ENCODE data around the gene HP1BP3. TPM values are rescaled to one million over a fixed set of nuclear protein-coding genes. Genes with fewer than 3 reads are reported as not detected.

HP1BP3 gene
- total RNA-seq, 1 experiment from 2014 or later = 207 TPM

DNA sequence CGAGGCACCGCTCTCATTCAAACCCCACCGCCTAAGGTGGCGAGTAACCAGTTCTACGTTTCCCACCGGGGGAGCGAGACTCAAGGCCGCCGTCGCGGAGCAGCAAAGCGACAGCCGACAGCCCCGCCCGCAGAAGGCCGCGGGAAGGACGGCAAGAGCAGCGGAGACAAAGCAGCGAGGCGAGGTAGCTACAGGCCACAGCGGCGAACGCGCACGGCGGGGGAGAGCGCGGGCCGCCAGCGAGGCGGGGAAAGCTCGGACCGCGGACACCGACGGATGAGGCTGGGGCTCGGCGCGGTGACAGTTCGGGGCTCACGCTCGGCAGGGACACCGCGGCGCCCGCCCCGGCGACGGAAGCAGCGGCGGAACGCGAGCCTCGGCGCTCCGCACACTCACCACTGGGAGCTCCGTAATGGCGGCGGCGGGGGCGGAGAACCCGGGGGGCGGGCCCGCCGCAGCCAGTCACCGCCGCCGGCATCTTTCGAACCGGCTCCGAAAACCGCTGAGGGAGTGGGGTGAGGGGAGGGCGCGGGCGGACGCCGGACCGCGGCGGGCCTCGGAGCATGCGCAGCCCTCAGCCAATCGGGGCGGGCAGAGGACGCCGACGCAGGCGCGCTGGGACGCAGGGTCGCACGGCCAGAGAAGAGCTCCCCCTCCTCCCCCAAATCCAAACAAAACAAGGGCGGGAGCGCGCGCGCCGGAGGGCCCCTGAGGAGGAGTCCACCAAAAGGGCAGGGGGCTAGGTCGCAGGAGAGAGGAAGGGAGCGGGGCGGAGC, 666 bp downstream of the HP1BP3 start:
- Histone ChIP-seq H3K4me2 (ENCODE audit: low read length) (peak overlapping the region; percentile 95), H3K9ac (ENCODE audit: low read length) (peak overlapping the region; percentile 95), H2AFZ (ENCODE audit: low read depth, low read length, poor library complexity, severe bottlenecking) (no peak overlapping the region), H4K20me1 (ENCODE audit: insufficient read depth) (peaks cover 4% of the 10 kb centered on the region; the same call in 1 of the 2 replicates), H3K9me2 (ENCODE audit: insufficient read depth) (no peaks in the 10 kb centered on the region), H3K4me1 (ENCODE audit: control insufficient read depth in 1 of 2, insufficient read depth in 2 of 2, low read length in 2 of 2) (peaks cover 14 to 21% of the 10 kb centered on the region in 2 experiments), H3K27ac (ENCODE audit: low read depth, low read length) (peak overlapping the region; percentile 93), H3K9me3 (ENCODE audit: control insufficient read depth in 1 of 2, insufficient read depth in 1 of 2, low read depth in 1 of 2, low read length in 2 of 2) (no peaks in the 10 kb centered on the region), H3K27me3 (ENCODE audit: insufficient read depth, low read length) (no peaks in the 10 kb centered on the region), H3K4me3 (replicated peaks in 1 of 2; ENCODE audit: low read depth in 1 of 2, low read length in 2 of 2) (peak overlapping the region; percentile 88 to 91), H3K79me2 (ENCODE audit: insufficient read depth, low read length) (peaks cover 51% of the 10 kb centered on the region), H3K36me3 (ENCODE audit: control insufficient read depth in 1 of 2, insufficient read depth in 2 of 2, low read length in 2 of 2) (no peaks in the 10 kb centered on the region)
- peak; percentile 85 for DNase-seq (ENCODE audit: low read depth, low spot score)
- TF ChIP-seq TCF7L2 (IDR thresholded peaks at IDR 0.05; ENCODE audit: borderline replicate concordance, extremely low read depth, insufficient read depth, insufficient read length) (no peak), SIN3A (IDR thresholded peaks at IDR 0.05; ENCODE audit: low read depth) (0 out of 2 replicates have a peak, but pooled peaks have one; percentile 61), POLR2AphosphoS5 (IDR thresholded peaks at IDR 0.05; ENCODE audit: low read depth, low read length) (peak; percentile 74), YY1 (IDR thresholded peaks at IDR 0.05; ENCODE audit: extremely low read depth, insufficient replicate concordance, low read depth, low read length) (peak; percentile 90), CBX3 (IDR thresholded peaks at IDR 0.05; ENCODE audit: low read depth) (no peak), ZNF274 (IDR thresholded peaks at IDR 0.05; ENCODE audit: low read depth, low read length) (no peak), SRF (IDR thresholded peaks at IDR 0.05; ENCODE audit: low read depth) (no peak), ZFX (IDR thresholded peaks at IDR 0.05) (peak; percentile 83; the same call in 1 of the 2 replicates), FOSL1 (IDR thresholded peaks at IDR 0.05; ENCODE audit: low read depth) (no peak), SP1 (IDR thresholded peaks at IDR 0.05; ENCODE audit: low read depth) (peak; percentile 68), EGR1 (IDR thresholded peaks at IDR 0.05; ENCODE audit: low read depth) (peak; percentile 94), POLR2A (IDR thresholded peaks at IDR 0.05; ENCODE audit: borderline replicate concordance, extremely low read depth, insufficient read depth, insufficient read length) (peak; percentile 42), JUND (IDR thresholded peaks at IDR 0.05) (no peak)
- TF ChIP-seq, protein P1, sequence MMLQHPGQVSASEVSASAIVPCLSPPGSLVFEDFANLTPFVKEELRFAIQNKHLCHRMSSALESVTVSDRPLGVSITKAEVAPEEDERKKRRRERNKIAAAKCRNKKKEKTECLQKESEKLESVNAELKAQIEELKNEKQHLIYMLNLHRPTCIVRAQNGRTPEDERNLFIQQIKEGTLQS (IDR thresholded peaks at IDR 0.05) = no peak
- TF ChIP-seq, protein P2, sequence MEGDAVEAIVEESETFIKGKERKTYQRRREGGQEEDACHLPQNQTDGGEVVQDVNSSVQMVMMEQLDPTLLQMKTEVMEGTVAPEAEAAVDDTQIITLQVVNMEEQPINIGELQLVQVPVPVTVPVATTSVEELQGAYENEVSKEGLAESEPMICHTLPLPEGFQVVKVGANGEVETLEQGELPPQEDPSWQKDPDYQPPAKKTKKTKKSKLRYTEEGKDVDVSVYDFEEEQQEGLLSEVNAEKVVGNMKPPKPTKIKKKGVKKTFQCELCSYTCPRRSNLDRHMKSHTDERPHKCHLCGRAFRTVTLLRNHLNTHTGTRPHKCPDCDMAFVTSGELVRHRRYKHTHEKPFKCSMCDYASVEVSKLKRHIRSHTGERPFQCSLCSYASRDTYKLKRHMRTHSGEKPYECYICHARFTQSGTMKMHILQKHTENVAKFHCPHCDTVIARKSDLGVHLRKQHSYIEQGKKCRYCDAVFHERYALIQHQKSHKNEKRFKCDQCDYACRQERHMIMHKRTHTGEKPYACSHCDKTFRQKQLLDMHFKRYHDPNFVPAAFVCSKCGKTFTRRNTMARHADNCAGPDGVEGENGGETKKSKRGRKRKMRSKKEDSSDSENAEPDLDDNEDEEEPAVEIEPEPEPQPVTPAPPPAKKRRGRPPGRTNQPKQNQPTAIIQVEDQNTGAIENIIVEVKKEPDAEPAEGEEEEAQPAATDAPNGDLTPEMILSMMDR (IDR thresholded peaks at IDR 0.05 in 2 of 3, conservative IDR thresholded peaks at IDR 0.05 in 1 of 3; ENCODE audit: borderline replicate concordance in 1 of 3, insufficient read depth in 1 of 3, low read depth in 2 of 3, low read length in 2 of 3) = no peak
- TF ChIP-seq, protein P3, sequence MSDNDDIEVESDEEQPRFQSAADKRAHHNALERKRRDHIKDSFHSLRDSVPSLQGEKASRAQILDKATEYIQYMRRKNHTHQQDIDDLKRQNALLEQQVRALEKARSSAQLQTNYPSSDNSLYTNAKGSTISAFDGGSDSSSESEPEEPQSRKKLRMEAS (IDR thresholded peaks at IDR 0.05) = no peak
- no TSS peak for BruUV-seq (replicated peaks)
- peak; percentile 87 for ATAC-seq
- POLR2A ChIA-PET = interaction anchor here (0.6 to 1.2 kb wide), 8 partner anchors 13 to 409 kb away, joined by 3 to 5 read pairs (median 3); no protein-coding TSS in a partner anchor
- RAD21 ChIA-PET (ENCODE audit: low non-redundant PET in 1 of 2, low total read pairs in 2 of 2, uncharacterized antibody in 2 of 2, unreplicated experiment in 2 of 2) = interaction anchor here in 1 of 2 experiments (0.8 to 1.3 kb wide), 2 partner anchors 90 to 409 kb away, joined by 3 to 6 read pairs; no protein-coding TSS in a partner anchor
- CTCF ChIA-PET = interaction anchor here (1.2 to 1.7 kb wide), 2 partner anchors 90 to 409 kb away, joined by 8 to 10 read pairs; no protein-coding TSS in a partner anchor
- intact Hi-C loops (cut with micrococcal nuclease) = loop anchor here (2.0 to 10.0 kb wide), 2 partner anchors 90 to 408 kb away; no protein-coding TSS in a partner anchor

Measured in HCT116 (cell line).